ENCODE measurements around the gene LSAMP.

LSAMP gene

DNA sequence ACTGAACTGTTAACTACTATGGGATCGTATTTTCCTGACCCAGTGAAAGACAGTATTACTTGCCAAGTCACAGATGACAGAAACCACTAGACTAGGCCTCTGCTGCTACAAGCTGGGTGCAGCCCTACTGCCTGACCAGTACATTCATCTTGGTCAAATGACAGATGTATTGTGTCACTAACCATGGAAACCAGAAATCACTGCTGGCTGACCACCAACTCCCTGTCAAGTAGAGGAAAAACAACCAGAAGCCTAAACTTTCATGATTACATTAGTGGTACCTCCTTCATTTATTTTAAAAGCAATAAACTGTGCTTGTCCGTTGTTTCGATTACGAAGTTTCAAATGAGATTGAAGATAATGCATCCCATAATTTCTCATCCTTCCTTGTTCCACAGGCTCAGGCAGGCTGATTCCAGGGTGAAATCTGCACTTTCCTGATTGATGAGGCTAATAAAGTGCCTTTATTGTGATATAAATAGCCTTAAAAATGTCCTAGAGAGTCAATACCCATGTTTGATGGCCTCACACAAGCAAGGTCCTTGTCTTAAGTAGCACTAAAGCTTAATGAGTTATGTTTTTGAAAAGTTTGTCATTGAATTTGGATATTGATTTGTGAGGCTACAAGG is 309.7 kb downstream of the LSAMP start:
- Histone ChIP-seq H3K36me3 (ENCODE audit: control insufficient read depth in 2 of 2, insufficient read depth in 1 of 2, low read length in 2 of 2) (no peaks in the 10 kb centered on the region), H3K9me3 (ENCODE audit: control insufficient read depth, insufficient read depth, low read depth, low read length) (no peaks in the 10 kb centered on the region), H3K4me1 (ENCODE audit: control insufficient read depth, insufficient read depth, low read length) (no peaks in the 10 kb centered on the region), H3K27ac (ENCODE audit: extremely low read depth, low read depth, low read length) (no peak overlapping the region), H3K4me3 (ENCODE audit: low read depth, low read length) (no peak overlapping the region)
- CTCF ChIA-PET, result interaction anchor here (0.6 kb wide), 1 partner anchor 312 kb away, joined by 3 read pairs; no protein-coding TSS in a partner anchor
- no peak for TF ChIP-seq ZNF610 (tag by site-specific recombination; IDR thresholded peaks at IDR 0.05; ENCODE audit: borderline replicate concordance)
- TF ChIP-seq ZNF670 (tag by site-specific recombination; IDR thresholded peaks at IDR 0.05; ENCODE audit: low read depth), result no peak
- TF ChIP-seq REPIN1 (tag by site-specific recombination; IDR thresholded peaks at IDR 0.05; ENCODE audit: low read depth), result no peak
- no peak for TF ChIP-seq ZNF223 (tag by site-specific recombination; IDR thresholded peaks at IDR 0.05)
- TF ChIP-seq ZNF175 (tag by site-specific recombination; IDR thresholded peaks at IDR 0.05), result no peak
- POLR2A ChIA-PET, result no interaction called here

DNA sequence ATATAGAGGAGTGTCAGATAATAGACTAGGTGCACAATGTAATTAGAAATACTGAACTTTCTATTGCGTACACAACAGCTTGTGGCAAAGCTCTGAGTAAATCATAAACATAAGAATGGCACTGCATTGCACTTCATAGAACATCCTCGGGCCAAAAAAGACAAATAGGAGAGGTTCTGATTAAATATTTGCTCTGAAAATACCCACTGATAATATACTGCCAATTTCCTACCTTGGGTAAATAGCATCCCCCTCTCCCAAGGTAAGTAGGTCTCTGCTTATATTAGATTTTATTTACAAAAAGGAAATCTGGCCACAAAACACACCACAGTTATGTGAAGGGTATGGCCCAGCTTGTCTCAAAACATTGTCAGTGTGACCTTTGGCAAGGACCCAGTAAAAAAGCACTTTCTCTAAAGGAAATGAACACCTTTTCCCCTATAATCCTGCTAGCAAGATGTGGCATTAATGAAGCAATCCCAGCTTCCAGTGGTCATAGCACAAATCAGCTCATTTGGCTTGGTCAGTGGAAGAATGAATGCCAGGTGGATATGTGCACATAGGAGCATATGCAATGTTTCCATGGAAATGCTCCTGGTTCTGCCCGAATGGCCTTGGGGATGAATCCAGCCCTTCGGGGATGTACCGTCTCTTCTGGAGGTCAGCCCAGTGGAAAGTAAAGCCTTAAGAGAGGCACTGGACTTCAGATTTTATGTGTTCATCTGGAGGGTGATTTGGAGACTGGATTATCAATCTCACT is 315.9 kb downstream of the LSAMP start:
- Histone ChIP-seq H3K36me3 (ENCODE audit: control insufficient read depth in 2 of 2, insufficient read depth in 1 of 2, low read length in 2 of 2) (no peaks in the 10 kb centered on the region), H3K9me3 (ENCODE audit: control insufficient read depth, insufficient read depth, low read depth, low read length) (no peaks in the 10 kb centered on the region), H3K27ac (ENCODE audit: extremely low read depth, low read depth, low read length) (no peak overlapping the region), H3K4me3 (ENCODE audit: low read depth, low read length) (no peak overlapping the region), H3K4me1 (ENCODE audit: control insufficient read depth, insufficient read depth, low read length) (no peaks in the 10 kb centered on the region)
- POLR2A ChIA-PET, result no interaction called here
- CTCF ChIA-PET, result interaction anchor here (0.6 kb wide), 1 partner anchor 295 kb away, joined by 9 read pairs; no protein-coding TSS in a partner anchor
- TF ChIP-seq ZNF416 (tag by site-specific recombination; IDR thresholded peaks at IDR 0.05) (no peak), ZNF433 (tag by site-specific recombination; IDR thresholded peaks at IDR 0.05; ENCODE audit: low read depth) (no peak), ZNF121 (tag by site-specific recombination; IDR thresholded peaks at IDR 0.05) (no peak), OSR2 (tag by site-specific recombination; IDR thresholded peaks at IDR 0.05) (no peak), ZNF239 (tag by site-specific recombination; IDR thresholded peaks at IDR 0.05) (no peak), ZNF266 (tag by site-specific recombination; IDR thresholded peaks at IDR 0.05; ENCODE audit: low read depth) (no peak), SP2 (tag by site-specific recombination; IDR thresholded peaks at IDR 0.05) (no peak), ZSCAN23 (tag by site-specific recombination; IDR thresholded peaks at IDR 0.05) (no peak), ZNF670 (tag by site-specific recombination; IDR thresholded peaks at IDR 0.05; ENCODE audit: low read depth) (no peak), ZNF530 (tag by site-specific recombination; IDR thresholded peaks at IDR 0.05; ENCODE audit: low read depth) (no peak), ZBTB48 (tag by site-specific recombination; IDR thresholded peaks at IDR 0.05) (no peak)
- TF ChIP-seq, protein P1, sequence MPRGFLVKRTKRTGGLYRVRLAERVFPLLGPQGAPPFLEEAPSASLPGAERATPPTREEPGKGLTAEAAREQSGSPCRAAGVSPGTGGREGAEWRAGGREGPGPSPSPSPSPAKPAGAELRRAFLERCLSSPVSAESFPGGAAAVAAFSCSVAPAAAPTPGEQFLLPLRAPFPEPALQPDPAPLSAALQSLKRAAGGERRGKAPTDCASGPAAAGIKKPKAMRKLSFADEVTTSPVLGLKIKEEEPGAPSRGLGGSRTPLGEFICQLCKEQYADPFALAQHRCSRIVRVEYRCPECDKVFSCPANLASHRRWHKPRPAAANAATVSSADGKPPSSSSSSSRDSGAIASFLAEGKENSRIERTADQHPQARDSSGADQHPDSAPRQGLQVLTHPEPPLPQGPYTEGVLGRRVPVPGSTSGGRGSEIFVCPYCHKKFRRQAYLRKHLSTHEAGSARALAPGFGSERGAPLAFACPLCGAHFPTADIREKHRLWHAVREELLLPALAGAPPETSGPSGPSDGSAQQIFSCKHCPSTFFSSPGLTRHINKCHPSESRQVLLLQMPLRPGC (tag by site-specific recombination; IDR thresholded peaks at IDR 0.05), result no peak
- TF ChIP-seq, protein P2, sequence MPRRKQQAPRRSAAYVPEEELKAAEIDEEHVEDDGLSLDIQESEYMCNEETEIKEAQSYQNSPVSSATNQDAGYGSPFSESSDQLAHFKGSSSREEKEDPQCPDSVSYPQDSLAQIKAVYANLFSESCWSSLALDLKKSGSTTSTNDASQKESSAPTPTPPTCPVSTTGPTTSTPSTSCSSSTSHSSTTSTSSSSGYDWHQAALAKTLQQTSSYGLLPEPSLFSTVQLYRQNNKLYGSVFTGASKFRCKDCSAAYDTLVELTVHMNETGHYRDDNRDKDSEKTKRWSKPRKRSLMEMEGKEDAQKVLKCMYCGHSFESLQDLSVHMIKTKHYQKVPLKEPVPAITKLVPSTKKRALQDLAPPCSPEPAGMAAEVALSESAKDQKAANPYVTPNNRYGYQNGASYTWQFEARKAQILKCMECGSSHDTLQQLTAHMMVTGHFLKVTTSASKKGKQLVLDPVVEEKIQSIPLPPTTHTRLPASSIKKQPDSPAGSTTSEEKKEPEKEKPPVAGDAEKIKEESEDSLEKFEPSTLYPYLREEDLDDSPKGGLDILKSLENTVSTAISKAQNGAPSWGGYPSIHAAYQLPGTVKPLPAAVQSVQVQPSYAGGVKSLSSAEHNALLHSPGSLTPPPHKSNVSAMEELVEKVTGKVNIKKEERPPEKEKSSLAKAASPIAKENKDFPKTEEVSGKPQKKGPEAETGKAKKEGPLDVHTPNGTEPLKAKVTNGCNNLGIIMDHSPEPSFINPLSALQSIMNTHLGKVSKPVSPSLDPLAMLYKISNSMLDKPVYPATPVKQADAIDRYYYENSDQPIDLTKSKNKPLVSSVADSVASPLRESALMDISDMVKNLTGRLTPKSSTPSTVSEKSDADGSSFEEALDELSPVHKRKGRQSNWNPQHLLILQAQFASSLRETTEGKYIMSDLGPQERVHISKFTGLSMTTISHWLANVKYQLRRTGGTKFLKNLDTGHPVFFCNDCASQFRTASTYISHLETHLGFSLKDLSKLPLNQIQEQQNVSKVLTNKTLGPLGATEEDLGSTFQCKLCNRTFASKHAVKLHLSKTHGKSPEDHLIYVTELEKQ (tag by site-specific recombination; IDR thresholded peaks at IDR 0.05; ENCODE audit: borderline replicate concordance), result no peak
- TF ChIP-seq, protein P3, sequence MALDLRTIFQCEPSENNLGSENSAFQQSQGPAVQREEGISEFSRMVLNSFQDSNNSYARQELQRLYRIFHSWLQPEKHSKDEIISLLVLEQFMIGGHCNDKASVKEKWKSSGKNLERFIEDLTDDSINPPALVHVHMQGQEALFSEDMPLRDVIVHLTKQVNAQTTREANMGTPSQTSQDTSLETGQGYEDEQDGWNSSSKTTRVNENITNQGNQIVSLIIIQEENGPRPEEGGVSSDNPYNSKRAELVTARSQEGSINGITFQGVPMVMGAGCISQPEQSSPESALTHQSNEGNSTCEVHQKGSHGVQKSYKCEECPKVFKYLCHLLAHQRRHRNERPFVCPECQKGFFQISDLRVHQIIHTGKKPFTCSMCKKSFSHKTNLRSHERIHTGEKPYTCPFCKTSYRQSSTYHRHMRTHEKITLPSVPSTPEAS (tag by site-specific recombination; IDR thresholded peaks at IDR 0.05), result no peak
- TF ChIP-seq, protein P4, sequence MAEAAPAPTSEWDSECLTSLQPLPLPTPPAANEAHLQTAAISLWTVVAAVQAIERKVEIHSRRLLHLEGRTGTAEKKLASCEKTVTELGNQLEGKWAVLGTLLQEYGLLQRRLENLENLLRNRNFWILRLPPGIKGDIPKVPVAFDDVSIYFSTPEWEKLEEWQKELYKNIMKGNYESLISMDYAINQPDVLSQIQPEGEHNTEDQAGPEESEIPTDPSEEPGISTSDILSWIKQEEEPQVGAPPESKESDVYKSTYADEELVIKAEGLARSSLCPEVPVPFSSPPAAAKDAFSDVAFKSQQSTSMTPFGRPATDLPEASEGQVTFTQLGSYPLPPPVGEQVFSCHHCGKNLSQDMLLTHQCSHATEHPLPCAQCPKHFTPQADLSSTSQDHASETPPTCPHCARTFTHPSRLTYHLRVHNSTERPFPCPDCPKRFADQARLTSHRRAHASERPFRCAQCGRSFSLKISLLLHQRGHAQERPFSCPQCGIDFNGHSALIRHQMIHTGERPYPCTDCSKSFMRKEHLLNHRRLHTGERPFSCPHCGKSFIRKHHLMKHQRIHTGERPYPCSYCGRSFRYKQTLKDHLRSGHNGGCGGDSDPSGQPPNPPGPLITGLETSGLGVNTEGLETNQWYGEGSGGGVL (tag by site-specific recombination; IDR thresholded peaks at IDR 0.05), result no peak
